NAMALWA (cell line): ENCODE data around the gene RAB40A.
"Not testable (repeated sequence)": the region's sequence is repeated elsewhere in the genome, so short reads cannot be mapped to it uniquely, and the experiment has no call there.

Experiments used
- DNase-seq: peaks from one replicate; pipeline ENCODE4 v3.0.0-alpha.2; 2015; ENCODE audit warnings: low spot score

The RAB40A gene

DNA sequence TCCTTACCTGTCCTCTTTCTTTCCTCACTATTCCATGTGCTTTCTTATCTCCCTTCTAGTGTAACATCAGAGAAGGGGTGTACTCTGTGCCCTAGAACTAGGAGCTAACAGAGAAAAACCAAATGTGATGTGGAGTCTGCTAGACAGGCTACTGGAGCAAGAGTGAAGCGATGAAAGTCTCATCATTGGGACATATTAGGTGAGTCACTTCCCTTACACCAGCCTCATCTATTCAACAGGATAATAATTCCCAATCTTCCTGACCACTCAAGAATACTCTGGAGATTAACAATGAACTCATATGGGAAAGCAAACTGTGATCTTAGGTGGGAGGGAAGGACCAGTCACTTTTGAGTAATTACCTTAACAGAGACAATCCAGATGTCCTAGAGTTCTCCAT, 58.1 kb downstream of the RAB40A start:
- DNase-seq = no peak

- DNase-seq = not testable (repeated sequence)
Observed at GRCh38 chrX:103460001-103460755, 59.1 kb downstream of the RAB40A start.

- no peak for DNase-seq
Observed at GRCh38 chrX:103453655-103454054, 65.6 kb downstream of the RAB40A start.
